H1 (cell line): ENCODE data around the gene YBX3. TPM values are rescaled to one million over a fixed set of nuclear protein-coding genes. Genes with fewer than 3 reads are reported as not detected.

Experiments
- CTCF ChIA-PET: fragments of 300-600 bp; sonication (Branson Sonifier 250); formaldehyde crosslinking; loops from one replicate; lab custom pipeline; 2021; ENCODE audit not compliant: partially characterized antibody; lab: Charles Lee
- POLR2A ChIA-PET: fragments of 300-600 bp; sonication (Branson Sonifier 250); formaldehyde crosslinking; loops from one replicate; lab custom pipeline; 2021; ENCODE audit warnings: inconsistent platforms; ENCODE audit not compliant: partially characterized antibody; lab: Charles Lee
- DNase-seq, 2 experiments: peaks; one replicate each; pipeline versions ENCODE4 v3.0.0 to v3.0.0-alpha.2; 2010 to 2022; ENCODE audit warnings: low spot score in 2 of 2, low read depth in 1 of 2, mixed read lengths in 1 of 2
- FAIRE-seq: peaks from 2 replicates; lab custom pipeline; 2011; peaks lifted over from hg19 to GRCh38; lab: Jason Lieb, UNC
- H2AFZ ChIP-seq: 2 replicates; pipeline ENCODE4 v1.8.1; 2012; ENCODE audit warnings: low read length, inconsistent platforms
- H2AK5ac ChIP-seq: 2 replicates; pipeline ENCODE4 v1.6.1; 2013; ENCODE audit warnings: low read depth, low read length
- H2BK120ac ChIP-seq: replicated peaks from 2 replicates; pipeline ENCODE3; 2013; ENCODE audit warnings: low read depth, low read length, inconsistent platforms
- H2BK12ac ChIP-seq: 2 replicates; pipeline ENCODE4 v1.6.1; 2013; ENCODE audit warnings: low read depth, low read length
- H2BK15ac ChIP-seq: 2 replicates; pipeline ENCODE4 v1.6.1; 2013; ENCODE audit warnings: low read length
- H2BK20ac ChIP-seq: 2 replicates; pipeline ENCODE4 v1.6.1; 2013; ENCODE audit warnings: low read length
- H2BK5ac ChIP-seq: 2 replicates; pipeline ENCODE4 v1.6.1; 2013; ENCODE audit warnings: low read depth, low read length
- H3K14ac ChIP-seq: 2 replicates; pipeline ENCODE4 v1.6.1; 2013; ENCODE audit warnings: inconsistent platforms; ENCODE audit not compliant: insufficient read length
- H3K18ac ChIP-seq: 2 replicates; pipeline ENCODE4 v1.6.1; 2013; ENCODE audit warnings: low read length; ENCODE audit errors: extremely low read depth
- H3K23ac ChIP-seq: 2 replicates; pipeline ENCODE4 v1.6.1; 2013; ENCODE audit warnings: inconsistent platforms; ENCODE audit not compliant: insufficient read length
- H3K23me2 ChIP-seq: 2 replicates; pipeline ENCODE4 v1.6.1; 2013; ENCODE audit warnings: low read depth, low read length
- H3K27ac ChIP-seq: 2 replicates; pipeline ENCODE4 v1.6.1; 2011; ENCODE audit warnings: low read depth, low read length, inconsistent platforms
- H3K27me3 ChIP-seq, 4 experiments: replicated peaks in 1 of 4; 1 replicate in 1 of 4; 2 replicates in 3 of 4; pipeline versions ENCODE4 v1.6.1 to v1.8.1; 2011 to 2013; ENCODE audit warnings: low read length in 3 of 4, mild to moderate bottlenecking in 3 of 4, inconsistent platforms in 2 of 4, mixed read lengths in 2 of 4, moderate library complexity in 1 of 4; ENCODE audit not compliant: control insufficient read depth in 3 of 4, insufficient read depth in 3 of 4; ENCODE audit errors: extremely low read depth in 1 of 4
- H3K36me3 ChIP-seq, 4 experiments: 2 replicates each; pipeline versions ENCODE4 v1.6.1 to v1.8.1; 2011 to 2013; ENCODE audit warnings: mild to moderate bottlenecking in 4 of 4, low read length in 3 of 4, moderate library complexity in 2 of 4, control low read depth in 1 of 4, inconsistent platforms in 1 of 4; ENCODE audit not compliant: insufficient read depth in 4 of 4, control insufficient read depth in 2 of 4
- H3K4ac ChIP-seq: replicated peaks from 2 replicates; pipeline ENCODE3; 2013; ENCODE audit warnings: low read length, low read depth, mixed read lengths, inconsistent platforms; ENCODE audit not compliant: insufficient read length
- H3K4me1 ChIP-seq, 4 experiments: replicated peaks in 1 of 4; 1 replicate in 1 of 4; 2 replicates in 3 of 4; pipeline versions ENCODE4 v1.6.1 to v1.8.1; 2011 to 2013; ENCODE audit warnings: low read length in 3 of 4, inconsistent platforms in 2 of 4, mixed read lengths in 1 of 4; ENCODE audit not compliant: insufficient read depth in 4 of 4, control insufficient read depth in 3 of 4
- H3K4me2 ChIP-seq, 2 experiments: 2 replicates each; pipeline versions ENCODE4 v1.6.1 to v1.8.1; 2011 to 2013; ENCODE audit warnings: low read depth in 2 of 2, low read length in 2 of 2, control low read depth in 1 of 2, inconsistent platforms in 1 of 2, mild to moderate bottlenecking in 1 of 2; ENCODE audit not compliant: insufficient read depth in 1 of 2
- H3K4me3 ChIP-seq, 4 experiments: fragments of 200-600, 300-600 bp in 1 of 4; sonication (generic), shearing (Covaris generic), sonication (Bioruptor Twin) in 1 of 4; 2 replicates each; pipeline versions ENCODE4 v1.5.1 to v1.8.1; 2011 to 2016; ENCODE audit warnings: low read length in 4 of 4, low read depth in 3 of 4, control low read depth in 2 of 4, inconsistent platforms in 2 of 4, mild to moderate bottlenecking in 2 of 4, mixed read lengths in 1 of 4, moderate library complexity in 1 of 4; ENCODE audit not compliant: insufficient read depth in 2 of 4; ENCODE audit errors: extremely low read depth in 1 of 4
- H3K56ac ChIP-seq: replicated peaks from 2 replicates; pipeline ENCODE3; 2013; ENCODE audit warnings: low read depth, mild to moderate bottlenecking, mixed read lengths, low read length, inconsistent platforms; ENCODE audit not compliant: insufficient read length
- H3K79me1 ChIP-seq: 2 replicates; pipeline ENCODE4 v1.6.1; 2013; ENCODE audit warnings: low read depth, low read length, control low read depth
- H3K79me2 ChIP-seq, 2 experiments: 2 replicates each; pipeline versions ENCODE4 v1.6.1 to v1.8.1; 2012 to 2013; ENCODE audit warnings: low read length in 2 of 2, mild to moderate bottlenecking in 2 of 2, inconsistent platforms in 1 of 2; ENCODE audit not compliant: insufficient read depth in 2 of 2, control insufficient read depth in 1 of 2
- H3K9ac ChIP-seq, 4 experiments: replicated peaks in 1 of 4; 1 replicate in 1 of 4; 2 replicates in 3 of 4; pipeline versions ENCODE4 v1.6.1 to v1.8.1; 2011 to 2013; ENCODE audit warnings: low read depth in 3 of 4, low read length in 3 of 4, control low read depth in 2 of 4, mild to moderate bottlenecking in 2 of 4, moderate library complexity in 2 of 4, inconsistent platforms in 1 of 4; ENCODE audit errors: extremely low read depth in 1 of 4
- H3K9me3 ChIP-seq, 2 experiments: 2 replicates each; pipeline versions ENCODE4 v1.6.1 to v1.8.1; 2012 to 2013; ENCODE audit warnings: mild to moderate bottlenecking in 2 of 2, moderate library complexity in 2 of 2, control low read depth in 1 of 2, inconsistent platforms in 1 of 2, low read depth in 1 of 2, low read length in 1 of 2, mixed read lengths in 1 of 2; ENCODE audit not compliant: insufficient read depth in 2 of 2
- H4K20me1 ChIP-seq, 2 experiments: replicated peaks in 1 of 2; 2 replicates each; pipeline versions ENCODE3 to v1.8.1; 2011 to 2013; ENCODE audit warnings: inconsistent platforms in 2 of 2, low read length in 2 of 2, mild to moderate bottlenecking in 1 of 2; ENCODE audit not compliant: insufficient read depth in 2 of 2, control insufficient read depth in 1 of 2
- H4K5ac ChIP-seq: 2 replicates; pipeline ENCODE4 v1.6.1; 2013; ENCODE audit warnings: low read length, low read depth, mixed read lengths, inconsistent platforms; ENCODE audit not compliant: insufficient read length
- H4K8ac ChIP-seq: 2 replicates; pipeline ENCODE4 v1.8.0; 2013; ENCODE audit warnings: mild to moderate bottlenecking, moderate library complexity, low read length, inconsistent platforms; ENCODE audit not compliant: insufficient read depth; ENCODE audit errors: extremely low read depth
- H4K91ac ChIP-seq: replicated peaks from 2 replicates; pipeline ENCODE3; 2013; ENCODE audit warnings: low read length, mixed read lengths, inconsistent platforms; ENCODE audit not compliant: insufficient read length
- BRCA1 ChIP-seq: IDR thresholded peaks from 2 replicates; pipeline ENCODE4 v1.6.1; 2012; ENCODE audit warnings: low read depth, low read length, improper control_type of control experiment
- HDAC6 ChIP-seq: IDR thresholded peaks from one replicate; pipeline ENCODE4 v1.7.1; 2012; ENCODE audit warnings: low read depth, mild to moderate bottlenecking, inconsistent platforms, low read length, moderate library complexity
- JUN ChIP-seq: IDR thresholded peaks from 2 replicates; pipeline ENCODE4 v1.6.1; 2011; ENCODE audit warnings: low read depth, mild to moderate bottlenecking, improper control_type of control experiment, low read length
- NANOG ChIP-seq: IDR thresholded peaks from 2 replicates; pipeline ENCODE4 v1.6.1; 2011; ENCODE audit warnings: low read length, low read depth, mild to moderate bottlenecking, inconsistent platforms; ENCODE audit not compliant: insufficient read depth, poor library complexity, severe bottlenecking
- RBBP5 ChIP-seq: IDR thresholded peaks from 2 replicates; pipeline ENCODE4 v1.7.1; 2012; ENCODE audit warnings: low read depth, mild to moderate bottlenecking, inconsistent platforms, low read length, moderate library complexity, borderline replicate concordance
- SAP30 ChIP-seq: fragments of 300-600 bp; sonication (generic); IDR thresholded peaks from 2 replicates; pipeline ENCODE4 v1.7.1; 2012; ENCODE audit warnings: low read length, moderate library complexity, mild to moderate bottlenecking, inconsistent platforms; ENCODE audit not compliant: insufficient read depth, insufficient replicate concordance
- SIN3A ChIP-seq, 2 experiments: IDR thresholded peaks in 1 of 2; conservative IDR thresholded peaks in 1 of 2; 2 replicates each; pipeline ENCODE4 v1.6.1; 2011 to 2012; ENCODE audit warnings: low read length in 2 of 2, improper control_type of control experiment in 1 of 2, low read depth in 1 of 2, mild to moderate bottlenecking in 1 of 2
- SUZ12 ChIP-seq: fragments of 200-600 bp; sonication (generic); IDR thresholded peaks from 2 replicates; pipeline ENCODE4 v1.6.1; 2012; ENCODE audit warnings: mild to moderate bottlenecking, inconsistent platforms, low read length, moderate library complexity, mixed read lengths
- TAF7 ChIP-seq: optimal IDR thresholded peaks from 2 replicates; pipeline ENCODE3; 2011; ENCODE audit warnings: low read depth, mild to moderate bottlenecking, inconsistent platforms, low read length, moderate library complexity, borderline replicate concordance
- WGBS, 2 experiments: shearing (Covaris generic) in 1 of 2; methylation state at CpG; one replicate each; pipeline versions ENCODE4 v1.1.6 to v1.1.7; 2013 to 2015; ENCODE audit warnings: low lambda C conversion rate in 2 of 2, mixed read lengths in 2 of 2, inconsistent platforms in 1 of 2, low coverage in 1 of 2, missing lambda C conversion rate in 1 of 2; ENCODE audit not compliant: insufficient replicate concordance in 2 of 2, insufficient coverage in 1 of 2, insufficient read length in 1 of 2; ENCODE audit errors: extremely low coverage in 1 of 2, missing lambda C conversion rate in 1 of 2; 5-methylcytosine and 5-hydroxymethylcytosine counted together
- polyA plus RNA-seq, 7 experiments: library from polyadenylated mRNA; depleted of rRNA in 3 of 7; stranded (reverse) in 5 of 7; unstranded in 2 of 7; fragments of >200 nt in 5 of 7; fragments of 200-250 nt in 2 of 7; gene quantifications; 1 replicate in 5 of 7; 2 replicates in 1 of 7; 4 replicates in 1 of 7; pipeline versions ENCODE4 v1.2.1 to v1.2.3, GENCODE V29; 2011 to 2013; ENCODE audit warnings: missing spikeins in 2 of 7, mixed read lengths in 2 of 7
- total RNA-seq: library from RNA; stranded (reverse); fragmentation: NEBNext Ultra II Directional; extraction: Animal tissue kit (Norgen Biotek cat#: 25700); gene quantifications from 2 replicates; pipeline ENCODE4 v1.2.1, GENCODE V29; 2021
- TF ChIP-seq, protein P1 (sequence below): IDR thresholded peaks from 2 replicates; pipeline ENCODE4 v1.6.1; 2012; ENCODE audit warnings: inconsistent platforms

The YBX3 gene
- total and polyA plus RNA-seq, 2 of the 8 experiments (the other 6 are each of a cell fraction or from before 2014, with no cell fraction given), result 83.1 to 480 TPM

DNA sequence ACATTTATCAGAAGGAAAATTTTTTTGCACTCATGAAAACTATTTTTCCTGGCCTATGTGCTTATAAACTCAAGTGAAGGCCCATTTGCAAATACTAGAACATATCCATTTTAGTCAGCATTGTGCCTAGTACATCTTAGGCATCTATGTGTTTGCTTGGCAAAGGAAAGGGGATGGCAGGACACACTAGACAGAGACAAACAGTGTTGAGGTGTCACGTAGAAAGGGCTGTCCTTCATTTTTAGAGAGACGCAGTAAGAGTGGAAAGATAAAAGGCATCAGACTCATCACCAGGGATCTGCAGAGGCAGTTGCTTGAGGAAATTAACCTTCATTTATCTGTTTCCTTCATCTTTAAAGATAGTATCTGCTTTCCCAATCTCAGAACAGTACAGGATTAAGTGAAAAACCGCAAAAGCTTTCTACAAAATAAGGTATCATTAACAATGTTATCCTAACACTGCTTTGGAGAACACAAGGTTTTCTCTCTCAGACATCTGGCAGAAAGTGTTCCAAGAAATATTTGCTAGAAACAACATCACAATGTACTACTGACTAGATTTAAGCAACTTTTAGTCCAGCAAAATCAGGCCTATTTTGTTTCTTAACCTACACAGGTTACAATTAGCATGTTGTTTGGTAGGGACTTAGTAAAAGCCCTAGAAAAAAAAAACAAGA, 2.0 kb downstream of the YBX3 start:
- H3K79me2 ChIP-seq, result peaks cover 29 to 76% of the 10 kb centered on the region in 2 experiments
- TF ChIP-seq BRCA1 (no peak), JUN (no peak), HDAC6 (no peak), NANOG (no peak), SAP30 (no peak), RBBP5 (no peak), SUZ12 (no peak), SIN3A (conservative IDR thresholded peaks at IDR 0.05 in 1 of 2, IDR thresholded peaks at IDR 0.05 in 1 of 2; ENCODE audit: low read depth in 1 of 2, low read length in 2 of 2) (no peak), TAF7 (no peak)
- TF ChIP-seq, protein P1, sequence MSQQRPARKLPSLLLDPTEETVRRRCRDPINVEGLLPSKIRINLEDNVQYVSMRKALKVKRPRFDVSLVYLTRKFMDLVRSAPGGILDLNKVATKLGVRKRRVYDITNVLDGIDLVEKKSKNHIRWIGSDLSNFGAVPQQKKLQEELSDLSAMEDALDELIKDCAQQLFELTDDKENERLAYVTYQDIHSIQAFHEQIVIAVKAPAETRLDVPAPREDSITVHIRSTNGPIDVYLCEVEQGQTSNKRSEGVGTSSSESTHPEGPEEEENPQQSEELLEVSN, result no peak

More for the DNA sequence above, 2.0 kb downstream of the YBX3 start:
- H3K9ac ChIP-seq, result peak overlapping the region; percentile 29 to 84 (median 70); a peak in 6 of 7 replicates
- no peaks in the 10 kb centered on the region for H3K9me3 ChIP-seq
- no peak overlapping the region for H3K4ac ChIP-seq
- H3K56ac ChIP-seq, result no peak overlapping the region
- peaks cover 11% of the 10 kb centered on the region for H3K23me2 ChIP-seq
- H4K5ac ChIP-seq, result no peak overlapping the region
- H2BK12ac ChIP-seq, result no peak overlapping the region
- WGBS, 2 experiments, result 69% methylated on average over 3 of the region's 3 CpGs; no CpG with 5 or more reads in 1 of the 2 experiments
- H3K4me1 ChIP-seq, result peaks cover 7 to 26% (median 12%) of the 10 kb centered on the region in 4 experiments; a peak in 6 of 7 replicates
- H3K27ac ChIP-seq, result 0 out of 2 replicates have a peak overlapping the region, but pooled peaks have one; percentile 23
- no peak overlapping the region for H4K8ac ChIP-seq
- FAIRE-seq (no peak), DNase-seq (no peak)
- H2AFZ ChIP-seq, result no peak overlapping the region
- H2BK120ac ChIP-seq, result no peak overlapping the region
- no peak overlapping the region for H4K91ac ChIP-seq
- H3K4me3 ChIP-seq, result peak overlapping the region; percentile 96 to 99 (median 98)
- CTCF ChIA-PET, result no interaction called here
- H2BK20ac ChIP-seq, result no peak overlapping the region
- H3K18ac ChIP-seq, result no peak overlapping the region
- H3K23ac ChIP-seq, result no peak overlapping the region
- H4K20me1 ChIP-seq, result peaks cover 4 to 8% of the 10 kb centered on the region in 2 experiments
- peaks cover 0 to 10% (median 2%) of the 10 kb centered on the region in 4 experiments; a peak in 3 of 8 replicates for H3K36me3 ChIP-seq
- H3K27me3 ChIP-seq, result no peaks in the 10 kb centered on the region
- H2BK15ac ChIP-seq, result no peak overlapping the region
- H3K79me1 ChIP-seq, result no peaks in the 10 kb centered on the region; the same call in 1 of the 2 replicates
- no peak overlapping the region for H2AK5ac ChIP-seq
- POLR2A ChIA-PET, result interaction anchor here (0.9 to 3.5 kb wide), 4 partner anchors 10 to 1546 kb away, joined by 3 to 24 read pairs (median 12); partner anchors contain the start of genes GABARAPL1 and LRP6
- no peak overlapping the region for H3K14ac ChIP-seq
- H3K4me2 ChIP-seq, result peak overlapping the region; percentile 89 to 93
- no peak overlapping the region for H2BK5ac ChIP-seq
